Measurements from ENCODE around the gene PSME3IP1.

The PSME3IP1 gene

GRCh38 chr16:57169327-57169726 lies 16.5 kb downstream of the PSME3IP1 start:
- no peak for DNase-seq (ENCODE audit: low read depth)
- no peak for TF ChIP-seq CTCF (conservative IDR thresholded peaks at IDR 0.05; ENCODE audit: control insufficient read depth, insufficient read depth, low read depth, low read length)
- H3K4me3 ChIP-seq (ENCODE audit: control insufficient read depth, low read depth, low read length) = no peak overlapping the region

- DNase-seq (ENCODE audit: low read depth) = peak; percentile 79
- H3K4me3 ChIP-seq (ENCODE audit: control insufficient read depth, low read depth, low read length) = no peak overlapping the region
- TF ChIP-seq CTCF (conservative IDR thresholded peaks at IDR 0.05; ENCODE audit: control insufficient read depth, insufficient read depth, low read depth, low read length) = peak; percentile 78
Observed at GRCh38 chr16:57167953-57168352, 17.9 kb downstream of the PSME3IP1 start.

GRCh38 chr16:57167538-57167937 lies 18.3 kb downstream of the PSME3IP1 start:
- DNase-seq (ENCODE audit: low read depth) = no peak
- H3K4me3 ChIP-seq (ENCODE audit: control insufficient read depth, low read depth, low read length) = no peak overlapping the region
- TF ChIP-seq CTCF (conservative IDR thresholded peaks at IDR 0.05; ENCODE audit: control insufficient read depth, insufficient read depth, low read depth, low read length) = no peak

- DNase-seq (ENCODE audit: low read depth) = peak; percentile 87
- TF ChIP-seq CTCF (conservative IDR thresholded peaks at IDR 0.05; ENCODE audit: control insufficient read depth, insufficient read depth, low read depth, low read length) = no peak
- H3K4me3 ChIP-seq (ENCODE audit: control insufficient read depth, low read depth, low read length) = no peak overlapping the region
Observed at GRCh38 chr16:57166951-57167350, 18.9 kb downstream of the PSME3IP1 start.

GRCh38 chr16:57166451-57166850 lies 19.4 kb downstream of the PSME3IP1 start:
- no peak for DNase-seq (ENCODE audit: low read depth)
- H3K4me3 ChIP-seq (ENCODE audit: control insufficient read depth, low read depth, low read length) = no peak overlapping the region
- no peak for TF ChIP-seq CTCF (conservative IDR thresholded peaks at IDR 0.05; ENCODE audit: control insufficient read depth, insufficient read depth, low read depth, low read length)

- peak; percentile 87 for DNase-seq (ENCODE audit: low read depth)
- H3K4me3 ChIP-seq (ENCODE audit: control insufficient read depth, low read depth, low read length) = no peak overlapping the region
- TF ChIP-seq CTCF (conservative IDR thresholded peaks at IDR 0.05; ENCODE audit: control insufficient read depth, insufficient read depth, low read depth, low read length) = no peak
Observed at GRCh38 chr16:57165938-57166337, 19.9 kb downstream of the PSME3IP1 start.

GRCh38 chr16:57165483-57165882 lies 20.4 kb downstream of the PSME3IP1 start:
- H3K4me3 ChIP-seq (ENCODE audit: control insufficient read depth, low read depth, low read length) = no peak overlapping the region
- no peak for DNase-seq (ENCODE audit: low read depth)
- TF ChIP-seq CTCF (conservative IDR thresholded peaks at IDR 0.05; ENCODE audit: control insufficient read depth, insufficient read depth, low read depth, low read length) = no peak

All from fibroblast of mammary gland (primary cell).